ENCODE results near the gene LNP1. TPM values are rescaled to one million over a fixed set of nuclear protein-coding genes. Genes with fewer than 3 reads are reported as not detected.
A peak's percentile ranks its signal among the peaks of the same experiment; 100 is the strongest.

Gene LNP1
- polyA plus RNA-seq, 1 donor (not counting 4 experiments of a cell fraction or from before 2014, with no cell fraction given), result 0.64 TPM

- Histone ChIP-seq H3K9me3 (ENCODE audit: control insufficient read depth, low read depth, low read length) (no peaks in the 10 kb centered on the region), H3K79me2 (ENCODE audit: control insufficient read depth, insufficient read depth, low read length) (no peaks in the 10 kb centered on the region), H3K9me1 (ENCODE audit: control insufficient read depth, extremely low read depth, insufficient read depth, low read length) (no peaks in the 10 kb centered on the region), H3K27me3 (ENCODE audit: control insufficient read depth, extremely low read depth, insufficient read depth, low read length) (no peaks in the 10 kb centered on the region), H3K4me2 (ENCODE audit: control insufficient read depth, extremely low read depth, insufficient read depth, low read depth, low read length) (no peak overlapping the region), H3K4me1 (ENCODE audit: control insufficient read depth, extremely low read depth, insufficient read depth, low read length) (no peaks in the 10 kb centered on the region), H3K36me3 (ENCODE audit: control insufficient read depth in 2 of 2, extremely low read depth in 1 of 2, insufficient read depth in 2 of 2, low read length in 2 of 2) (peaks cover 12 to 23% of the 10 kb centered on the region in 2 experiments), H2AFZ (ENCODE audit: control insufficient read depth, low read length) (no peak overlapping the region), H3K27ac (ENCODE audit: control insufficient read depth, insufficient read depth, low read length) (no peak overlapping the region), H3K9ac (ENCODE audit: control insufficient read depth, extremely low read depth, insufficient read depth, low read length) (no peak overlapping the region), H3K4me3 (ENCODE audit: control insufficient read depth in 2 of 3, extremely low read depth in 1 of 3, insufficient read depth in 2 of 3, low read depth in 1 of 3, low read length in 3 of 3) (no peak overlapping the region), H4K20me1 (ENCODE audit: control insufficient read depth, extremely low read depth, insufficient read depth, low read length) (no peaks in the 10 kb centered on the region)
- dilution Hi-C loops (cut with MboI; ENCODE audit: extremely low pct_ligation_motif_present, low sequenced_read_pairs), result no loop called here
- peak; percentile 5 for FAIRE-seq
- no peak for DNase-seq (ENCODE audit: low read depth, low spot score)
- no peak for TF ChIP-seq CTCF (optimal IDR thresholded peaks at IDR 0.05 in 1 of 3, IDR thresholded peaks at IDR 0.05 in 1 of 3, conservative IDR thresholded peaks at IDR 0.05 in 1 of 3; ENCODE audit: extremely low read depth in 1 of 3, insufficient read depth in 2 of 3, low read length in 3 of 3)
- no peak for TF ChIP-seq EZH2 (IDR thresholded peaks at IDR 0.05; ENCODE audit: low read length)
Measured at GRCh38 chr3:100358413-100358812, 42.9 kb upstream of the LNP1 start.

GRCh38 chr3:100359035-100359434 lies 42.3 kb upstream of the LNP1 start:
- dilution Hi-C loops (cut with MboI; ENCODE audit: extremely low pct_ligation_motif_present, low sequenced_read_pairs), result no loop called here
- H3K27ac ChIP-seq (ENCODE audit: control insufficient read depth, insufficient read depth, low read length), result no peak overlapping the region
- TF ChIP-seq CTCF (optimal IDR thresholded peaks at IDR 0.05 in 1 of 3, IDR thresholded peaks at IDR 0.05 in 1 of 3, conservative IDR thresholded peaks at IDR 0.05 in 1 of 3; ENCODE audit: extremely low read depth in 1 of 3, insufficient read depth in 2 of 3, low read length in 3 of 3) (no peak), EZH2 (IDR thresholded peaks at IDR 0.05; ENCODE audit: low read length) (no peak)

More at GRCh38 chr3:100359035-100359434, 42.3 kb upstream of the LNP1 start:
- Histone ChIP-seq H3K9ac (ENCODE audit: control insufficient read depth, extremely low read depth, insufficient read depth, low read length) (no peak overlapping the region), H3K36me3 (ENCODE audit: control insufficient read depth in 2 of 2, extremely low read depth in 1 of 2, insufficient read depth in 2 of 2, low read length in 2 of 2) (peaks cover 11 to 23% of the 10 kb centered on the region in 2 experiments), H3K4me2 (ENCODE audit: control insufficient read depth, extremely low read depth, insufficient read depth, low read depth, low read length) (no peak overlapping the region), H3K9me1 (ENCODE audit: control insufficient read depth, extremely low read depth, insufficient read depth, low read length) (no peaks in the 10 kb centered on the region), H3K79me2 (ENCODE audit: control insufficient read depth, insufficient read depth, low read length) (no peaks in the 10 kb centered on the region), H3K27me3 (ENCODE audit: control insufficient read depth, extremely low read depth, insufficient read depth, low read length) (no peaks in the 10 kb centered on the region), H3K9me3 (ENCODE audit: control insufficient read depth, low read depth, low read length) (no peaks in the 10 kb centered on the region), H3K4me1 (ENCODE audit: control insufficient read depth, extremely low read depth, insufficient read depth, low read length) (no peaks in the 10 kb centered on the region), H2AFZ (ENCODE audit: control insufficient read depth, low read length) (no peak overlapping the region), H4K20me1 (ENCODE audit: control insufficient read depth, extremely low read depth, insufficient read depth, low read length) (no peaks in the 10 kb centered on the region), H3K4me3 (ENCODE audit: control insufficient read depth in 2 of 3, extremely low read depth in 1 of 3, insufficient read depth in 2 of 3, low read depth in 1 of 3, low read length in 3 of 3) (no peak overlapping the region)
- DNase-seq (ENCODE audit: low read depth, low spot score), result no peak
- FAIRE-seq, result no peak

Measured in keratinocyte (primary cell).